SK-N-MC (cell line): ENCODE results near the gene SLC9A7.

Source experiments
- EZH2 ChIP-seq: fragments of 200-600 bp; sonication (generic); IDR thresholded peaks from one replicate; pipeline ENCODE4 v1.6.1; 2017; ENCODE audit warnings: antibody characterized with exemption
- FOXP2 ChIP-seq: optimal IDR thresholded peaks from 2 replicates; pipeline ENCODE3; 2011; ENCODE audit warnings: mild to moderate bottlenecking, moderate library complexity; ENCODE audit not compliant: insufficient read depth; ENCODE audit errors: extremely low read length, control extremely low read depth
- POLR2AphosphoS5 ChIP-seq: IDR thresholded peaks from 2 replicates; pipeline ENCODE4 v1.6.1; 2012; ENCODE audit warnings: mild to moderate bottlenecking, low read depth, low read length, borderline replicate concordance

GRCh38 chrX:46670316-46670715 lies 88.6 kb downstream of the SLC9A7 start:
- TF ChIP-seq EZH2 = no peak
- no peak for TF ChIP-seq POLR2AphosphoS5
- TF ChIP-seq FOXP2 = no peak
